HEK293 (cell line): ENCODE measurements around the gene CUL9.
A peak's percentile ranks its signal among the peaks of the same experiment; 100 is the strongest.

ENCODE experiments used
- CTCF ChIA-PET: fragments of 350-600 bp; formaldehyde crosslinking; extraction: SDS; loops from one replicate; lab custom pipeline; 2021; ENCODE audit warnings: antibody characterized with exemption; lab: Yijun Ruan, JAX
- POLR2A ChIA-PET: fragments of 300-600 bp; formaldehyde crosslinking; extraction: SDS; loops from one replicate; lab custom pipeline; 2020; ENCODE audit warnings: antibody characterized with exemption, inconsistent platforms; lab: Yijun Ruan, JAX
- H3K27ac ChIP-seq: fragments of 200-500 bp; sonication (Bioruptor generic); 2 replicates; pipeline ENCODE4 v1.5.1; 2014; ENCODE audit warnings: low read depth, low read length, control low read depth, inconsistent platforms; ENCODE audit errors: extremely low read depth
- H3K36me3 ChIP-seq, 2 experiments: fragments of 200-500 bp in 1 of 2; sonication (Bioruptor generic) in 1 of 2; 1 replicate in 1 of 2; 2 replicates in 1 of 2; pipeline ENCODE4 v1.5.1; 2014 to 2017; ENCODE audit warnings: inconsistent platforms in 2 of 2, low read length in 2 of 2; ENCODE audit not compliant: control insufficient read depth in 2 of 2, insufficient read depth in 1 of 2
- H3K4me1 ChIP-seq: fragments of 200-500 bp; sonication (Bioruptor generic); 2 replicates; pipeline ENCODE4 v1.5.1; 2014; ENCODE audit warnings: mild to moderate bottlenecking, low read length, inconsistent platforms; ENCODE audit not compliant: control insufficient read depth, insufficient read depth
- H3K4me3 ChIP-seq: 2 replicates; pipeline ENCODE4 v1.5.1; 2011; ENCODE audit warnings: low read depth, mild to moderate bottlenecking, control low read depth, low read length, moderate library complexity
- H3K9me3 ChIP-seq: fragments of 200-500 bp; sonication (Bioruptor generic); 2 replicates; pipeline ENCODE4 v1.5.1; 2014; ENCODE audit warnings: low read depth, low read length, inconsistent platforms; ENCODE audit not compliant: control insufficient read depth, insufficient read depth
- EGR2 ChIP-seq: fragments of 450-650 bp; formaldehyde crosslinking; IDR thresholded peaks from 2 replicates; pipeline ENCODE4 v1.5.1; 2016; ENCODE audit warnings: low read depth, missing biosample characterization, missing genetic modification characterization
- HOXD13 ChIP-seq: sonication (generic); formaldehyde crosslinking; IDR thresholded peaks from 2 replicates; pipeline ENCODE4 v1.8.0; 2022; ENCODE audit warnings: missing genetic modification reagents, borderline replicate concordance
- PRDM4 ChIP-seq: fragments of 450-650 bp; formaldehyde crosslinking; IDR thresholded peaks from 2 replicates; pipeline ENCODE4 v1.5.1; 2017; ENCODE audit warnings: missing biosample characterization, missing genetic modification characterization
- SALL2 ChIP-seq: fragments of 450-650 bp; formaldehyde crosslinking; IDR thresholded peaks from 2 replicates; pipeline ENCODE4 v1.5.0; 2017; ENCODE audit warnings: missing biosample characterization, mild to moderate bottlenecking, missing genetic modification characterization, borderline replicate concordance
- SP3 ChIP-seq: fragments of 450-650 bp; formaldehyde crosslinking; IDR thresholded peaks from 2 replicates; pipeline ENCODE4 v1.5.1; 2016; ENCODE audit warnings: missing biosample characterization, missing genetic modification characterization
- SP7 ChIP-seq: fragments of 450-650 bp; formaldehyde crosslinking; IDR thresholded peaks from 2 replicates; pipeline ENCODE4 v1.5.1; 2016; ENCODE audit warnings: missing biosample characterization, missing genetic modification characterization
- TRIM28 ChIP-seq: IDR thresholded peaks from 2 replicates; pipeline ENCODE4 v1.6.1; 2011; ENCODE audit warnings: low read length, control low read depth, borderline replicate concordance
- YY1 ChIP-seq: fragments of 450-650 bp; formaldehyde crosslinking; IDR thresholded peaks from 2 replicates; pipeline ENCODE4 v1.5.1; 2018; ENCODE audit warnings: missing biosample characterization, missing genetic modification characterization
- ZBTB17 ChIP-seq: fragments of 450-650 bp; formaldehyde crosslinking; IDR thresholded peaks from 2 replicates; pipeline ENCODE4 v1.5.1; 2016; ENCODE audit warnings: missing biosample characterization, missing genetic modification characterization
- ZFHX2 ChIP-seq: fragments of 450-650 bp; formaldehyde crosslinking; conservative IDR thresholded peaks from 2 replicates; pipeline ENCODE4 v1.5.1; 2016; ENCODE audit warnings: missing biosample characterization, missing genetic modification characterization
- ZNF10 ChIP-seq: fragments of 450-650 bp; formaldehyde crosslinking; IDR thresholded peaks from 2 replicates; pipeline ENCODE4 v1.5.1; 2017; ENCODE audit warnings: missing biosample characterization, missing genetic modification characterization
- ZNF112 ChIP-seq: fragments of 450-650 bp; formaldehyde crosslinking; IDR thresholded peaks from 2 replicates; pipeline ENCODE4 v1.5.0; 2017; ENCODE audit warnings: missing biosample characterization, missing genetic modification characterization
- ZNF16 ChIP-seq: fragments of 450-650 bp; formaldehyde crosslinking; IDR thresholded peaks from 2 replicates; pipeline ENCODE4 v1.5.1; 2016; ENCODE audit warnings: low read depth, missing biosample characterization, missing genetic modification characterization
- ZNF174 ChIP-seq: fragments of 450-650 bp; formaldehyde crosslinking; IDR thresholded peaks from 2 replicates; pipeline ENCODE4 v1.5.0; 2017; ENCODE audit warnings: missing biosample characterization, mild to moderate bottlenecking, missing genetic modification characterization
- ZNF23 ChIP-seq: fragments of 450-650 bp; formaldehyde crosslinking; IDR thresholded peaks from 2 replicates; pipeline ENCODE4 v1.5.1; 2016; ENCODE audit warnings: missing biosample characterization, missing genetic modification characterization, borderline replicate concordance
- ZNF311 ChIP-seq: fragments of 450-650 bp; formaldehyde crosslinking; IDR thresholded peaks from 2 replicates; pipeline ENCODE4 v1.5.1; 2017; ENCODE audit warnings: missing biosample characterization, missing genetic modification characterization, borderline replicate concordance
- ZNF394 ChIP-seq: fragments of 450-650 bp; formaldehyde crosslinking; IDR thresholded peaks from 2 replicates; pipeline ENCODE4 v1.5.1; 2016; ENCODE audit warnings: missing biosample characterization, missing genetic modification characterization, mild to moderate bottlenecking, moderate library complexity, borderline replicate concordance
- ZNF426 ChIP-seq: fragments of 450-650 bp; formaldehyde crosslinking; IDR thresholded peaks from 2 replicates; pipeline ENCODE4 v1.5.1; 2017; ENCODE audit warnings: missing biosample characterization, missing genetic modification characterization, mild to moderate bottlenecking, inconsistent platforms, moderate library complexity
- ZNF433 ChIP-seq: fragments of 450-650 bp; formaldehyde crosslinking; IDR thresholded peaks from 2 replicates; pipeline ENCODE4 v1.5.1; 2016; ENCODE audit warnings: missing biosample characterization, missing genetic modification characterization, low read depth
- ZNF514 ChIP-seq: fragments of 450-650 bp; formaldehyde crosslinking; IDR thresholded peaks from 2 replicates; pipeline ENCODE4 v1.5.1; 2016; ENCODE audit warnings: missing biosample characterization, missing genetic modification characterization
- ZNF548 ChIP-seq: fragments of 450-650 bp; formaldehyde crosslinking; IDR thresholded peaks from 2 replicates; pipeline ENCODE4 v1.5.1; 2016; ENCODE audit warnings: missing biosample characterization, missing genetic modification characterization
- ZNF596 ChIP-seq: fragments of 450-650 bp; IDR thresholded peaks from 2 replicates; pipeline ENCODE4 v1.5.0; 2018; ENCODE audit warnings: missing biosample characterization, mild to moderate bottlenecking, missing genetic modification characterization, moderate library complexity
- ZNF600 ChIP-seq: fragments of 450-650 bp; formaldehyde crosslinking; IDR thresholded peaks from 2 replicates; pipeline ENCODE4 v1.5.1; 2016; ENCODE audit warnings: missing biosample characterization, missing genetic modification characterization
- ZNF629 ChIP-seq: fragments of 450-650 bp; formaldehyde crosslinking; IDR thresholded peaks from 2 replicates; pipeline ENCODE4 v1.5.1; 2017; ENCODE audit warnings: missing biosample characterization, missing genetic modification characterization
- ZNF677 ChIP-seq: fragments of 450-650 bp; IDR thresholded peaks from 2 replicates; pipeline ENCODE4 v1.5.0; 2018; ENCODE audit warnings: missing biosample characterization, mild to moderate bottlenecking, missing genetic modification characterization, moderate library complexity
- ZNF701 ChIP-seq: fragments of 450-650 bp; formaldehyde crosslinking; IDR thresholded peaks from 2 replicates; pipeline ENCODE4 v1.5.1; 2016; ENCODE audit warnings: missing biosample characterization, missing genetic modification characterization
- ZNF777 ChIP-seq: fragments of 450-650 bp; formaldehyde crosslinking; IDR thresholded peaks from 2 replicates; pipeline ENCODE4 v1.5.1; 2017; ENCODE audit warnings: missing biosample characterization, missing genetic modification characterization, borderline replicate concordance

CUL9 gene

GRCh38 chr6:43221046-43221972 is 39.3 kb downstream of the CUL9 start:
- ChIA-PET POLR2A (interaction anchor here (0.6 to 3.2 kb wide), 5 partner anchors 8 to 247 kb away, joined by 4 to 16 read pairs (median 5); partner anchors contain the start of gene DNPH1), CTCF (interaction anchor here (0.7 to 2.5 kb wide), 3 partner anchors 8 to 227 kb away, joined by 3 to 21 read pairs (median 4); partner anchors contain the start of gene DNPH1)
- Histone ChIP-seq H3K9me3 (no peaks in the 10 kb centered on the region), H3K4me3 (no peak overlapping the region), H3K36me3 (peaks cover 0 to 33% of the 10 kb centered on the region in 2 experiments; a peak in 1 of 3 replicates), H3K4me1 (no peaks in the 10 kb centered on the region), H3K27ac (no peak overlapping the region)
- TF ChIP-seq ZNF596 = no peak
- no peak for TF ChIP-seq ZNF548
- peak; percentile 50; the same call in 1 of the 2 replicates for TF ChIP-seq ZFHX2 (tag by site-specific recombination)
- TF ChIP-seq SALL2 (tag by site-specific recombination) = no peak
- TF ChIP-seq HOXD13 (CRISPR knock-in tag) = no peak
- peak; percentile 67; the same call in 1 of the 2 replicates for TF ChIP-seq ZNF600 (tag by site-specific recombination)
- no peak for TF ChIP-seq ZNF629 (tag by site-specific recombination)
- TF ChIP-seq EGR2 (tag by site-specific recombination) = peak; percentile 58

- ChIA-PET POLR2A (interaction anchor here (1.0 to 1.7 kb wide), 2 partner anchors 40 to 113 kb away, joined by 3 to 6 read pairs; partner anchors contain the start of gene CUL9), CTCF (interaction anchor here (0.6 to 1.1 kb wide), 3 partner anchors 79 to 234 kb away, joined by 3 read pairs; partner anchors contain the start of gene ZNF318)
These were observed 40.5 kb downstream of the CUL9 start for GRCh38 chr6:43222418-43223059.

GRCh38 chr6:43223175-43223574 is 41.2 kb downstream of the CUL9 start:
- H3K4me1 ChIP-seq = no peaks in the 10 kb centered on the region; the same call in 1 of the 2 replicates
- POLR2A ChIA-PET = interaction anchor here (0.6 to 1.7 kb wide), 3 partner anchors 32 to 112 kb away, joined by 3 to 6 read pairs (median 3); partner anchors contain the start of gene CUL9

More at GRCh38 chr6:43222418-43223059, 40.5 kb downstream of the CUL9 start:
- no peak overlapping the region for H3K27ac ChIP-seq
- no peaks in the 10 kb centered on the region for H3K9me3 ChIP-seq
- H3K36me3 ChIP-seq = peaks cover 0 to 33% of the 10 kb centered on the region in 2 experiments; a peak in 2 of 3 replicates
- no peak overlapping the region for H3K4me3 ChIP-seq
- TF ChIP-seq ZNF394 = peak; percentile 16; the same call in 1 of the 2 replicates
- peak; percentile 84 for TF ChIP-seq ZNF600 (tag by site-specific recombination)
- no peak for TF ChIP-seq ZNF514 (tag by site-specific recombination)
- no peak for TF ChIP-seq ZNF112
- peak; percentile 33; the same call in 1 of the 2 replicates for TF ChIP-seq ZBTB17
- H3K4me1 ChIP-seq = no peaks in the 10 kb centered on the region

More at GRCh38 chr6:43223175-43223574, 41.2 kb downstream of the CUL9 start:
- H3K36me3 ChIP-seq = peaks cover 6 to 33% of the 10 kb centered on the region in 2 experiments; a peak in 2 of 3 replicates
- CTCF ChIA-PET = interaction anchor here (0.6 to 1.1 kb wide), 3 partner anchors 79 to 234 kb away, joined by 3 read pairs; partner anchors contain the start of gene ZNF318
- no peaks in the 10 kb centered on the region for H3K9me3 ChIP-seq
- H3K4me3 ChIP-seq = no peak overlapping the region
- no peak for TF ChIP-seq ZNF23 (tag by site-specific recombination)
- no peak for TF ChIP-seq ZNF777
- no peak for TF ChIP-seq ZNF16 (tag by site-specific recombination)
- no peak for TF ChIP-seq ZNF426
- no peak for TF ChIP-seq ZNF10 (tag by site-specific recombination)
- TF ChIP-seq ZNF701 = no peak
- no peak for TF ChIP-seq TRIM28
- TF ChIP-seq YY1 (tag by site-specific recombination) = no peak
- no peak for TF ChIP-seq SP3 (tag by site-specific recombination)
- no peak for TF ChIP-seq ZNF433 (tag by site-specific recombination)
- TF ChIP-seq ZNF311 (tag by site-specific recombination) = no peak
- TF ChIP-seq ZNF174 (tag by site-specific recombination) = no peak
- no peak for TF ChIP-seq PRDM4 (tag by site-specific recombination)
- TF ChIP-seq ZNF677 (tag by site-specific recombination) = no peak
- TF ChIP-seq SP7 (tag by site-specific recombination) = no peak
- no peak overlapping the region for H3K27ac ChIP-seq
